ENCODE data around the gene POTEF.
A peak's percentile ranks its signal among the peaks of the same experiment; 100 is the strongest.
"Not testable (repeated sequence)": the region's sequence is repeated elsewhere in the genome, so short reads cannot be mapped to it uniquely, and the experiment has no call there.

The POTEF gene

DNA sequence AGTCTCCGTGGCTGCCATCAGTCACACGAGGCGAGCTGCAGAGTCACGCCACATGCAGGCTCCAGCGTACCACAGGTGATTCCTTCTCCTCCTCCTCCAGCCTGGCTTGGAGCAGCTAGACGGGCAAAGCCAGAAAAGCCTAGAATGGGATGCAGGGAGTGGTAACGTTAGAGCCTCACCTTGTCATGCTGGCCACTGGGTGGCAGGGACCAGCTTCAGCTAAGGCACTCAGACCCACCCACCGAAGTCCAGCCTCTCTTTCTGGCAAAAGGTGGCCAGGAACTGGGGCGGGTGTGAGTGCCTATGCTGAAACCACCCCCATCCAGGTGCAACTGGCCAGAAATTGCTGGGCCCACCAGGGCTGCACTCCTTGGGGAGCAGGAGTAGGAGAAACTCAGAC, 1.3 kb downstream of the POTEF start:
- not testable (repeated sequence) for DNase-seq

DNA sequence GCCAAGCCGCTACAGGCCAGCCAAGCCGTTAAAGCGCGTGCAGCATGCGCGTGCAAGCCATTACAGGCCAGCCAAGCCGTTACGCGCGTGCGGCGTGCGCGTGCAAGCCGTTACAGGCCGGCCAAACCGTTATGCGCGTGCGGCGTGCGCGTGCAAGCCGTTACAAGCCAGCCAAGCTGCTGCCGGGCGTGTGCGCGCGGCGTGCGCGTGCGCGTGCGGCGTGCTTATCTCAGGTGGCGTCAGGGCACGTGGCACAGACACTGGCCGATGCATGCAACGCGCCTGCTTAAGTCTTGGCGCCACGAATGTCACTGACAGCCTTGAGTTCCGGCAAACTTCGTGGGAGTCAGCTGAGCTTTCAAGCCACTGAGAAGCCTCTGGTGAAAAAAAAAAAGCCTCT, 8.1 kb downstream of the POTEF start:
- not testable (repeated sequence) for DNase-seq

DNA sequence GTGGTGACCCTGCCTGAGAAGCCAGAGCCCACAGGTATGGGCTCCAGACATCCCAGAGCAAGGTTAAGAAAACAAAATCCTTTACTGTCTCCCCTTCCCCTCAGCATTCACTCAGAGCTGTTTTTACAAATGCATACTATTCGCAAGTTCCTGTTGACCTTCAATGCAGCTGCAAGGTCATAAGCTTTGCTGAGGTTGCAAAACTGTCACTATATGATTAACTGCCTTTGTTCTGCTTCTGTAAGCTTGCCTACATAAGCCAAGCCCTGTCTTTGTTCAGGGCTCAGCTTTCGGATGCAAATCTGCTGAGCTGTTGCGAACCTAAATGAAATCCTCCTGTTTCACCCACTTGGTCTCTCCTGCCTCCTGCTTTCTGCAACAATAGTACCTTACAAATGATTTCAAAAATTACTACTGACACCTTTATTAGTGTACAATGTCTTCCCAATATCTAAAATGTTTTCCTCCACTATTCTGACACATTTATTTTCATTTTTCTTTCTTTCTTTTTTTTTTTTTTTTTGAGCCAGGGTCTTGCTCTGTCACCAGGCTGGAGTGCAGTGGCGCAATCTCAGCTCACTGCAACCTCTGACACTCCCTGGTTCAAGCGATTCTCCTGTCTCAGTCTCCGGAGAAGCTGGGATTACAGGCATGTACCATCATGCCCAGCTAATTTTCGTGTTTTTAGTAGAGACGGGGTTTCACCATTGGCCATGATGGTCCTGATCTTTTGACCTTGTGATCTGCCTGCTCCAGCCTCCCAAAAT, 26.2 kb downstream of the POTEF start:
- not testable (repeated sequence) for DNase-seq

DNA sequence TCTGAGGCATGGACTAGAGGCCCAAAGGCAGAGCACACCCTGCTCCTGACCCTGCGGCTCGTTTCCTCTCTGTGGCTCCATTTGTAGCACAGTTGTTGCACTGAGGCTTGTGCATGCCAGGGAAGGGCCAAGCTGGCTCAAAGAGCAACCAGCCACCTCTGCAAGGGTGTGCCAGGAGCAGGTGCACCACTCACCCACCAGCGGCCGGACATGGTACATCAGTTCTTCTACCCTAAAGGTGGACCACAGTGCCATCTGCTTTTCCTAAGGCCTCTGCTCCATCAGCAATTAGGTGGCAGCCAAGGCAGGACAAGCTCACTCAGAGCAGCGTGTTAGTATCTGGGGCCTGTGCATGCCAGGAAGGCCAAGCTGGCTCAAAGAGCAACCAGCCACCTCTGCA, 66.4 kb downstream of the POTEF start:
- DNase-seq = not testable (repeated sequence)

DNA sequence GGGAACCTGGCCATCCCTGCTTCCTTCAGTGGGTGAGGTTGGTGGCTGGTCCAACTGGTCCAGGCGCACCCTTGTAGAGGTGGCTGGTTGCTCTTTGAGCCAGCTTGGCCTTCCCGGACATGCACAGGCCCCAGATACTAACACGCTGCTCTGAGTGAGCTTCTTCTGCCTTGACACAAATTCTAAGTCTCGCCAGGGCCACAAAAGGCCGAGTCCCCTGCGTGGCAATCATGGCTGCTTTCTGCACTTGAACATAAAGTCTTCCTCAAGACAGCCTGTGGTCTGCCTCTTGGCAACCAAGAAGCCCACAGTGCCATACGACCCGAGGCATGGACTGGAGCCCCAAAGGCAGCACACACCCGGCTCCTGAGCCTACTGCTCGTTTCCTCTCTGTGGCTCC, 69.0 kb downstream of the POTEF start:
- not testable (repeated sequence) for DNase-seq

DNA sequence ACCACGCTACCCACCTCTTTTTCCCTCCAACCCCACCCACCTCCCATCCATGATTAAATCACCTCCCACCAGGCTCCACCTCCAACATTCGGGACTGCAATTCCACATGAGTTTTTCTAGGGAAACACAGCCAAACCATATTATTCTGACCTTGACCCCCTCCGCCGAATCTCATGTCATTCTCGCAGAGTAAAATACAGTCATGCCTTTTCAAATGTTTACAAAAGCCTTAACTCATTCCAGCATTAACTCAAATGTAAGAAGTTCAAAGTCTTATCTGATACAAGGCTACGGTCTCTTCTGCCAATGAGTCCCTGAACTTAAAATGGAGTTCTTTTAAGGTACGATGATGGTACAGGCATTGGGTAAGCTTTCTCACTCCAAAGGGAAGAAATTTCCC, 72.7 kb downstream of the POTEF start:
- DNase-seq = not testable (repeated sequence)

DNA sequence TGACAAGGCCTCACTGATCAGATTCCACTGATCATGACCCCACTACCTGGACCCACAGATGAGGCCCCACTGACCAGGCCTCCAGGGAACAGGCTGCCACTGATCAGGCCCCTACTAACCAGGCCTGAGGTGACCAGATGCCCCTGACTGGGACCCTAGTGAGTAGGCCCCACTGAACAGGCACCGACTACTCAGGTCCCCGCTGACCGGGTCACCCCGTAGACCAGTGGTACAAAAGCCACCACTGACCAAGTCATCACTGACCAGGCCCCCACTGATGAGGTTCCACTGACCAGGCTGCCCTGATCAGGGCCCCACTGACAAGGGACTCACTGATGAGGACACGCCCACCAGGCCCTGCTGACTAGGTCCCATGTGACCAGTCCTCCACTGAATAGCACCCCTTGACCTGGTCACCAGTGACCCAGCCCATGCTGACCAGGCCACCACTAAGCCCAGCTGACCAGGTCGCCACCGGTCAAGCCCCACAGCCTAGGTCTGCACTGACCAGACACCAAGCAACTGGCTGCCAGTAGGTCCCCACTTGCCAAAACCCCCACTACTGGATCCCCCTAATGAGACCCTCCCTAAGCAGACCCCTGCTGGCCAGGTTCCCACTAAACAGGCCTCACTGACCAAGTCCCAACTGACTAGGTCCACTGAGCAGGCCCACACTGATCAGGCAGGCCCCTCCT, 75.7 kb downstream of the POTEF start:
- DNase-seq = not testable (repeated sequence)

DNA sequence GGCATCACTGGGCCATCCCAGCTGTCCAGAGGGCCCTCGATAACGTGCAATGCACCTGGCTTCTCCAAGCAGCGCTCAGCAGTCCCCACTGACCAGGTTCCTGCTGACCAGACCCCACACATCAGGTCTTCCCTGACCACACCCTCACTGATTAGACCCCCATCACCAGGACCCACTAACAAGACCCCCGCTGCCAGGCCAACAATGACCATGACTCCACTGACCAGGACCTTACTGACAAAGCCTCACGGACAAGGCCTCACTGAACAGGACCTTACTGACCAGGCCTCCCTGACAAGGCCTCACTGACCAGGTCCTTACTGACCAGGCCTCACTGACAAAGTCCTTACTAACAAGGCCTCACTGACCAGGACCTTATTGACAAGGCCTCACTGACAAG, 76.6 kb downstream of the POTEF start:
- DNase-seq = not testable (repeated sequence)

DNA sequence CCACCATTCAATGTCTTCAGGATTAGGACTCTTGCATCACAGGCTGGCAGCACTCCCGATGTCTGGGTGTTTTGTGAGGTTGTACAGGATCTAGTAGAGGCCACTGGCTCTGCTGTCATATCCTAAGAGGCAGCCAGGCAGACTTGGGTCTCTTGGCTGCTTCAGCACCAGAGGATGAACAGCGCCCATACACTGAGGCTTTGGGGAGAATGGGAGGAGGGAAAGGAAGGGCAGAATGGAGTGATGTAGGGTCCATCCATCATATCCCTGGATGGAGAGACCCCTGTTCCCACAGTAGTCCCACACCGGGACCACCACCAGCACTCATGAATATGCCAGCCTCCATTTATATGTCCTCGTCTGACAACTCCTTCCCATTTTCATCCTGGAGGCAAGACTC, 80.6 kb downstream of the POTEF start:
- DNase-seq = not testable (repeated sequence)

DNA sequence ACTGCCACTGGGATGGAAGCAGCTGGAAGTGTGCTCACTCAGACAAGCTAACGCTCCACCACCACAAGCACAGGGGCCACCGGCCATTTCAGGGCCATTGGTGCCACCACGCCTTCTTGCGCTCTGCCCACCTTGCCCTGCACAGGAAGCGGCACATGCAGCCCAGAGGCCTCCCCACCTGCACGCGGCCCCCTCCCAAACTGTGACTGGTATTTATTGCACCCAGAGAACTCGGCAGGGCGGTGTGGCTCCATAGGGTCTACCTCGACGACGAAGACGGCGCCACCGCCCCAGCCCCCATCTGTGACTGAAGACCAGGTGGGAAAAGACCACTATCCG, 90.8 kb downstream of the POTEF start:
- not testable (repeated sequence) for DNase-seq

DNA sequence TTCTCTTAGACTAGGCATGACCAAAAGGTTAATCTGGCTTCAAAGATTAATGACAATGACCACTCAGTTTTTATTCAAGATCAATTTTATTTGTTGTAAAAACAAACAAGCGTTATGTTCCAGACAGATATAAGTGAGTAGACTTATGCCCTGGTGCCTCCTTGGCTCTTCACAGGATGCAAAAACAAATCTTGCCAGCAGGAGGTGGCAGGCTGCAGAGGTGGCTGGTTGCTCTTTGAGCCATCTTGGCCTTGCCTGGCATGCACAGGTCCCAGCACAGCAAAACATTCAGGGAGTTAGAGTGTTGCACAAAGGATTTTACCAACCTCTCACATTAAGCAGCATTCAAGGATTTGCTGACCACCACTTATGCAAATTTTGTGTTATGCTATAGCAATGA, 103.1 kb downstream of the POTEF start:
- peak; percentile 1 for DNase-seq

Measured in CD4-positive, alpha-beta T cell treated with Interleukin-21 for 1 hour (primary cell).